HG02623 (cell line): Measurements from ENCODE around the gene AMPD2.
"Not testable (repeated sequence)": the region's sequence is repeated elsewhere in the genome, so short reads cannot be mapped to it uniquely, and the experiment has no call there.

ENCODE experiments used
- ATAC-seq: cut with Tn5 transposase; IDR thresholded peaks from one replicate; pipeline ENCODE4 v1.9.1; 2021; ENCODE audit warnings: moderate library complexity; ENCODE audit not compliant: unreplicated experiment

The AMPD2 gene

DNA sequence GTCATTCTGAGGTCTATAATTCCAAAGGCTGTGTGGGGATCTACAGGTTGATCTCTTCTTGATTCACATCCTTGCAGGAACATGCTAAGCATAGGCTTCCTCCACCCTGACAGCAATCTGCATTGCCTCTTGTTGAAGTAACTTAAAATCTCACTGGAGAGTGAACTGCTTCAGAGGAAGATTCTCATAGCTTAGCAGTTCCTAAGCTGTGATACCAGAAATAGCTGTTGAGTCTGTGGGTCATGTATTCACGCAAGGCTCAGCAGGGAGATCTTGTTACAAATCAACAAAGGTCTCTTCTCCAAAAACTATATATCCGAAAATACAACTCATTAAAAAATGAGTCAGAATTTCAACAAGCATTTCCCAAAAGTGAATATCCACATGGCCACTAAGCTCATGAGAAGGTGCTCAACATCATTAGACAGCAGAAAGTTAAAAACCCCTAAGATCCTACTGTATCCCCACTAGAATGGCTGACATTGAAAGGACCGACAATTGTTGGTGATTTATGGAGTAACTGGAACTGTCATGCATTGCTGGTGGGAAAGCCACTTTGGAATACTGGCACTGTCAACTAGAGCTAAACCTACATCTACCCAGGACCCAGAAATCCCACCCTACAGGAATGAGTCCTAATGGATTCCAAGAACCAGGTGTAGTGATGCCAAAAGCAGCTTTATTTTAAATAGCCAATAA lies 57.2 kb downstream of the AMPD2 start:
- not testable (repeated sequence) for ATAC-seq

GRCh38 chr1:109677459-109677858 lies 57.8 kb downstream of the AMPD2 start:
- ATAC-seq = no peak

DNA sequence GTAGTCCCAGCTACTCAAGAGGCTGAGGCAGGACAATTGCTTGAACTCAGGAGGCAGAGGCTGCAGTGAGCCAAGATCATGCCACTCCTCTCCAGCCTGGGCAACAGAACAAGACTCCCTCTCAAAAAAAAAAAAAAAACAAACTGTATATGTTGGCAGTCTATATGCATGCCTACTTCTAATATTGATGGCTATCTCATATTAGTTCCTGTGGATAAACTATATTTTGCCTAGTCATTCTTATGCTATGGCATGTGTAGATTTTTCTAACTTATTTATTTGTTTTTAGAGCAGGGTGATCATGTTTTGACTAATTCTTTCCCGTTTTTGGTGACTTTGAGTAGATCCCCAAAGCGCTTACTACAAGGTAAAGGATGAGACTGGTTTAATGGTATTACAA lies 59.0 kb downstream of the AMPD2 start:
- ATAC-seq = not testable (repeated sequence)
